Body of pancreas (tissue), 4 donors: ENCODE results near the gene POLR3K. TPM values are rescaled to one million over a fixed set of nuclear protein-coding genes. Genes with fewer than 3 reads are reported as not detected.
A peak's percentile ranks its signal among the peaks of the same experiment; 100 is the strongest.
"Not testable (repeated sequence)": the region's sequence is repeated elsewhere in the genome, so short reads cannot be mapped to it uniquely, and the experiment has no call there.

ENCODE experiments used
- ATAC-seq: fragments of 150-250 bp; one replicate; pipeline ENCODE4 v1.9.1; 2016
- DNase-seq, 4 donors: peaks; one replicate each; pipeline ENCODE4 v3.0.0-alpha.2; 2019
- H3K27ac ChIP-seq, 4 donors: fragments of 200-600 bp; sonication (generic); 1 replicate in 3 of 4; 2 replicates in 1 of 4; pipeline versions ENCODE4 v1.5.1 to v1.6.1; 2016 to 2019; ENCODE audit warnings: mild to moderate bottlenecking in 1 of 4, mixed read lengths in 1 of 4, moderate library complexity in 1 of 4
- H3K27me3 ChIP-seq, 2 donors: fragments of 200-600 bp; sonication (generic); one replicate each; pipeline ENCODE4 v1.6.0; 2016; ENCODE audit warnings: mild to moderate bottlenecking in 1 of 2
- H3K36me3 ChIP-seq, 2 donors: fragments of 200-600 bp; sonication (generic); replicated peaks in 1 of 2; 2 replicates each; pipeline ENCODE4 v1.5.1; 2016; ENCODE audit warnings: low read depth in 2 of 2; ENCODE audit not compliant: insufficient read depth in 1 of 2
- H3K4me1 ChIP-seq: fragments of 200-600 bp; sonication (generic); one replicate; pipeline ENCODE4 v1.6.0; 2016
- H3K4me3 ChIP-seq, 2 donors: fragments of 200-600 bp; sonication (generic); 1 replicate in 1 of 2; 2 replicates in 1 of 2; pipeline ENCODE4 v1.5.1; 2016 to 2019
- H3K9me3 ChIP-seq, 3 donors: fragments of 200-600 bp; sonication (generic); 1 replicate in 2 of 3; 2 replicates in 1 of 3; pipeline ENCODE4 v1.5.1; 2016
- POLR2A ChIP-seq, 3 donors: fragments of 450-650 bp; IDR thresholded peaks; one replicate each; pipeline ENCODE4 v1.6.1; 2016; ENCODE audit warnings: antibody characterized with exemption in 3 of 3, mild to moderate bottlenecking in 2 of 3
- WGBS, 2 donors: methylation state at CpG; one replicate each; pipeline ENCODE4 v1.1.5; 2017; 5-methylcytosine and 5-hydroxymethylcytosine counted together
- intact Hi-C: fragments of 100-400 bp; cut with DNase I; formaldehyde crosslinking; loops from one replicate; pipeline ENCODE4 v1.15.1; 2023
- microRNA-seq, 2 donors: library from miRNA; unstranded; fragments of <30 nt; microRNA quantifications; one replicate each; pipeline ENCODE4, GENCODE V29; 2016; ENCODE audit warnings: borderline number of aligned reads in 2 of 2, borderline replicate concordance in 2 of 2
- small RNA-seq: library from RNA; depleted of rRNA; stranded (forward); fragments of <200 nt; gene quantifications from one replicate; pipeline ENCODE3, GENCODE V24; 2016
- total RNA-seq, 2 donors: library from RNA; depleted of rRNA; stranded (reverse); fragments of >200 nt; gene quantifications; one replicate each; pipeline ENCODE4 v1.1.0, GENCODE V29; 2016
- TF ChIP-seq, protein P1 (sequence below), 7 experiments: fragments of 450-650 bp in 4 of 7; fragments of 200-600 bp in 3 of 7; sonication (generic) in 3 of 7; IDR thresholded peaks; one replicate each; pipeline ENCODE4 v1.5.1; 2016 to 2019; ENCODE audit warnings: antibody characterized with exemption in 7 of 7

The POLR3K gene
- total RNA-seq, 2 donors from 2014 or later, result 2.6 to 5.6 TPM

DNA sequence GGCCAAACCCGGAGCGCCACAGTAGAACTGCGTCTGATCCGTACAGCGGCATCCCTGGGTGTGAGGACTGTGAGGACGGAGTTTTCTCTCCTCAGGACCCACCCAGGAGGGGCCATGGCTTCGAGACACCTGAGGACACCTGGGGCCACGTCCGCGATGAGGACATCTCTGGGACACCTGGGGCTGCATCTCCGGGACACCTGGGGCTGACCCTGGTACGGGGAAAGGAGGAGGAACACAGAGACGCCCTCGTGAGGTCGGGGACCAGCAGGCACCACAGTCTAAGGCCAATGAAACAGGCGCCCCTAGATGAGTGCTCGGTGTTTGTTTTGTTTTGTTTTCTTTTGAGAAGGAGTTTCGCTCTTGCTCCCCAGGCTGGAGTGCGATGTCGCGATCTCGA is 29.3 kb downstream of the POLR3K start:
- WGBS, 2 donors, result 73 to 80% methylated on average over 3 to 14 of the region's 22 CpGs
- H3K27me3 ChIP-seq, H3K9me3 ChIP-seq, H3K4me3 ChIP-seq, ATAC-seq, intact Hi-C loops, H3K27ac ChIP-seq, H3K4me1 ChIP-seq, H3K36me3 ChIP-seq: not testable (repeated sequence)
- DNase-seq, result peak in 1 of 4 donors; percentile 3

GRCh38 chr16:20886-21285 is 32.5 kb downstream of the POLR3K start:
- H3K4me1 ChIP-seq, H3K36me3 ChIP-seq, H3K9me3 ChIP-seq, intact Hi-C loops, ATAC-seq, H3K4me3 ChIP-seq, H3K27me3 ChIP-seq, H3K27ac ChIP-seq: not testable (repeated sequence)
- WGBS, 2 donors, result 79 to 88% methylated on average over 11 to 12 of the region's 12 CpGs
- DNase-seq, result peak in 1 of 4 donors; percentile 8

DNA sequence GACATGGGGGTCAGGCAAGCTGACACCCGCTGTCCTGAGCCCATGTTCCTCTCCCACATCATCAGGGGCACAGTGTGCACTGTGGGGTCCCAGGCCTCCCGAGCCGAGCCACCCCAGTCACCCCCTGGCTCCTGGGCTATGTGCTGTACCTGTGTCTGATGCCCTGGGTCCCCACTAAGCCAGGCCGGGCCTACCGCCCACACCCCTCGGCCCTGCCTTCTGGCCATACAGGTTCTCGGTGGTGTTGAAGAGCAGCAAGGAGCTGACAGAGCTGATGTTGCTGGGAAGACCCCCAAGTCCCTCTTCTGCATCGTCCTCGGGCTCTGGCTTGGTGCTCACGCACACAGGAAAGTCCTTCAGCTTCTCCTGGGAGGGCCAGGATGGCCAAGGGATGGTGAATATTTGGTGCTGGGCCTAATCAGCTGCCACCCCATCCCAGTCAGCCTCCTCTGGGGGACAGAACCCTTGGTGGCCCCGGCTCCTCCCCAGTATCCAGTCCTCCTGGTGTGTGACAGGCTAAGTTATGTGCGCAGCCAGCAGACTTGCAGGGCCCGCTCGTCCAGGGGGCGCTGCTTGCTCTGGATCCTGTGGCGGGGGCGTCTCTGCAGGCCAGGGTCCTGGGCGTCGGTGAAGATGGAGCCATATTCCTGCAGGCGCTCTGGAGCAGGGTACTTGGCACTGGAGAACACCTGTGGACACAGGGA is 36.2 kb downstream of the POLR3K start:
- H3K27me3 ChIP-seq, H3K4me3 ChIP-seq, H3K9me3 ChIP-seq, H3K27ac ChIP-seq, H3K4me1 ChIP-seq, intact Hi-C loops, ATAC-seq, H3K36me3 ChIP-seq: not testable (repeated sequence)
- 84% methylated on average over 20 of the region's 20 CpGs; no CpG with 5 or more reads in 1 of the 2 donors for WGBS, 2 donors
- DNase-seq, result peak in 1 of 4 donors; percentile 5

DNA sequence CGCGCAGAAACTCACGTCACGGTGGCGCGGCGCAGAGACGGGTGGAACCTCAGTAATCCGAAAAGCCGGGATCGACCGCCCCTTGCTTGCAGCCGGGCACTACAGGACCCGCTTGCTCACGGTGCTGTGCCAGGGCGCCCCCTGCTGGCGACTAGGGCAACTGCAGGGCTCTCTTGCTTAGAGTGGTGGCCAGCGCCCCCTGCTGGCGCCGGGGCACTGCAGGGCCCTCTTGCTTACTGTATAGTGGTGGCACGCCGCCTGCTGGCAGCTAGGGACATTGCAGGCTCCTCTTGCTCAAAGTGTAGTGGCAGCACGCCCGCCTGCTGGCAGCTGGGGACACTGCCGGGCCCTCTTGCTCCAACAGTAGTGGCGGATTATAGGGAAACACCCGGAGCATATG is 42.6 kb downstream of the POLR3K start:
- H3K9me3 ChIP-seq, H3K4me1 ChIP-seq, H3K27me3 ChIP-seq, H3K4me3 ChIP-seq, H3K36me3 ChIP-seq, intact Hi-C loops, H3K27ac ChIP-seq: not testable (repeated sequence)
- ATAC-seq (peak; percentile 50), DNase-seq (peak; percentile 98 to 99 (median 98))
- TF ChIP-seq, protein P1, sequence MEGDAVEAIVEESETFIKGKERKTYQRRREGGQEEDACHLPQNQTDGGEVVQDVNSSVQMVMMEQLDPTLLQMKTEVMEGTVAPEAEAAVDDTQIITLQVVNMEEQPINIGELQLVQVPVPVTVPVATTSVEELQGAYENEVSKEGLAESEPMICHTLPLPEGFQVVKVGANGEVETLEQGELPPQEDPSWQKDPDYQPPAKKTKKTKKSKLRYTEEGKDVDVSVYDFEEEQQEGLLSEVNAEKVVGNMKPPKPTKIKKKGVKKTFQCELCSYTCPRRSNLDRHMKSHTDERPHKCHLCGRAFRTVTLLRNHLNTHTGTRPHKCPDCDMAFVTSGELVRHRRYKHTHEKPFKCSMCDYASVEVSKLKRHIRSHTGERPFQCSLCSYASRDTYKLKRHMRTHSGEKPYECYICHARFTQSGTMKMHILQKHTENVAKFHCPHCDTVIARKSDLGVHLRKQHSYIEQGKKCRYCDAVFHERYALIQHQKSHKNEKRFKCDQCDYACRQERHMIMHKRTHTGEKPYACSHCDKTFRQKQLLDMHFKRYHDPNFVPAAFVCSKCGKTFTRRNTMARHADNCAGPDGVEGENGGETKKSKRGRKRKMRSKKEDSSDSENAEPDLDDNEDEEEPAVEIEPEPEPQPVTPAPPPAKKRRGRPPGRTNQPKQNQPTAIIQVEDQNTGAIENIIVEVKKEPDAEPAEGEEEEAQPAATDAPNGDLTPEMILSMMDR (IDR thresholded peaks at IDR 0.05), result peak in 4 of 7 experiments; percentile 15 to 43 (median 24)
- 16% methylated on average over 6 of the region's 27 CpGs; no CpG with 5 or more reads in 1 of the 2 donors for WGBS, 2 donors

DNA sequence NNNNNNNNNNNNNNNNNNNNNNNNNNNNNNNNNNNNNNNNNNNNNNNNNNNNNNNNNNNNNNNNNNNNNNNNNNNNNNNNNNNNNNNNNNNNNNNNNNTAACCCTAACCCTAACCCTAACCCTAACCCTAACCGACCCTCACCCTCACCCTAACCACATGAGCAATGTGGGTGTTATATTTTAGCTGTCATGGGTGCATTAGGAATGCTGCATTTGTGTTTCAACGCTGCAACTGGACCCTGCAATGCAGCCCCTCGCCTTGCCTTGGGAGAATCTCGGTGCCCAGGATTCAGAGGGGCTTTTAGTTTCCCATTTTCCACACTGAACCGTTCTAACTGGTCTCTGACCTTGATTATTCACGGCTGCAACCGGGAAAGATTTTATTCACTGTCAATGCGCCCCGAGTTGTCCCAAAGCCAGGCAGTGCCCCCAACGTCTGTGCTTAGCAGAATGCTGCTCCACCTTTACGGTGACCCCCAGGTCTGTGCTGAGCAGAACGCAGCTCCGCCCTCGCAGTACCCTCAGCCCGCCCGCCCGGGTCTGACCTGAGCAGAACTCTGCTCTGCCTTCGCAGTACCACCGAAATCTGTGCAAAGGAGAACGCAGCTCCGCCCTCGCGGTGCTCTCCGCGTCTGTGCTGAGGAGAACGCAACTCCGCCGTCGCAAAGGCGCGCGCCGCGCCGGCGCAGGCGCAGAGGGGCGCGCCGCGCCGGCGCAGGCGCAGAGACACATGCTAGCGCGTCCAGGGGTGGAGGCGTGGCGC is 43.3 kb downstream of the POLR3K start:
- TF ChIP-seq, protein P1 (IDR thresholded peaks at IDR 0.05), result no peak
- TF ChIP-seq POLR2A (IDR thresholded peaks at IDR 0.05), result no peak
- no peak overlapping the region for H3K4me3 ChIP-seq
- DNase-seq (peak in 2 of 4 donors; percentile 26 to 33), ATAC-seq (peak; percentile 98)
- intact Hi-C loops, result no loop called here
- H3K4me1 ChIP-seq, result no peaks in the 10 kb centered on the region
- WGBS, 2 donors, result 29% methylated on average over 9 of the region's 48 CpGs; no CpG with 5 or more reads in 1 of the 2 donors
- no peaks in the 10 kb centered on the region for H3K36me3 ChIP-seq
- H3K27ac ChIP-seq, result no peak overlapping the region
- H3K9me3 ChIP-seq, result no peaks in the 10 kb centered on the region
- H3K27me3 ChIP-seq, result no peaks in the 10 kb centered on the region

Small RNA genes within 50 kb of the gene (microRNA-seq; reads per million reads assigned to microRNA genes)
- gene MIR6859-4, result 0 reads per million in 2 donors

Small RNA genes within 50 kb of the gene (small RNA-seq; reads per million reads assigned to genes)
- not detected for gene MIR6859-4
- not detected for gene Z69720.2

Other genes with a start within 250 kb of the POLR3K start
- 10 to 100 TPM; 13.2 to 13.5 TPM for gene SNRNP25, start 220 bp upstream of the POLR3K start, total RNA-seq
- gene RHBDF1, start 19.0 kb upstream of the POLR3K start, total RNA-seq, result 10 to 100 TPM; 16.3 to 27.7 TPM
- 10 to 100 TPM; 65.6 to 66.9 TPM for gene MPG, start 24.6 kb upstream of the POLR3K start, total RNA-seq
- 10 to 100 TPM; 10.6 to 23.7 TPM for gene NPRL3, start 85.1 kb upstream of the POLR3K start, total RNA-seq
- gene HBZ, start 99.0 kb upstream of the POLR3K start, total RNA-seq, result not detected
- gene HBM, start 112.4 kb upstream of the POLR3K start, total RNA-seq, result not detected
- 10 to 100 TPM in 1 of 2 donors, 1 to 10 TPM in 1; 6.0 to 23.4 TPM for gene HBA2, start 119.3 kb upstream of the POLR3K start, total RNA-seq
- gene HBA1, start 123.1 kb upstream of the POLR3K start, total RNA-seq, result not detected
- not detected for gene HBQ1, start 126.9 kb upstream of the POLR3K start, total RNA-seq
- gene LUC7L, start 175.8 kb upstream of the POLR3K start, total RNA-seq, result 100 to 1,000 TPM; 106 to 162 TPM
- 10 to 100 TPM; 44.2 to 50.8 TPM for gene FAM234A, start 181.2 kb upstream of the POLR3K start, total RNA-seq
- gene RGS11, start 222.3 kb upstream of the POLR3K start, total RNA-seq, result 10 to 100 TPM; 15.6 to 95.9 TPM
- 100 to 1,000 TPM; 102 to 140 TPM for gene ARHGDIG, start 227.0 kb upstream of the POLR3K start, total RNA-seq
- 1,000 to 10,000 TPM in 1 of 2 donors, 100 to 1,000 TPM in 1; 517 to 2,271 TPM for gene PDIA2, start 229.6 kb upstream of the POLR3K start, total RNA-seq